Gastrocnemius medialis (tissue), 4 donors: ENCODE results near the gene PITX1. TPM values are rescaled to one million over a fixed set of nuclear protein-coding genes. Genes with fewer than 3 reads are reported as not detected.

Source experiments
- ATAC-seq, 2 donors: fragments of 150-250 bp; one replicate each; pipeline ENCODE4 v1.9.1; 2016
- DNase-seq, 2 donors: peaks; one replicate each; pipeline ENCODE4 v3.0.0-alpha.2; 2019
- H3K27ac ChIP-seq, 4 donors: fragments of 200-600 bp; sonication (generic); 1 replicate in 1 of 4; 2 replicates in 3 of 4; pipeline ENCODE4 v1.5.1; 2016 to 2018; ENCODE audit warnings: mild to moderate bottlenecking in 2 of 4, moderate library complexity in 1 of 4
- H3K27me3 ChIP-seq, 3 donors: fragments of 200-600 bp; sonication (generic) in 2 of 3; 1 replicate in 1 of 3; 2 replicates in 2 of 3; pipeline versions ENCODE4 v1.5.1 to v1.6.0; 2016 to 2019; ENCODE audit warnings: mild to moderate bottlenecking in 1 of 3, moderate library complexity in 1 of 3
- H3K36me3 ChIP-seq, 2 donors: fragments of 200-600 bp; sonication (generic) in 1 of 2; one replicate each; pipeline ENCODE4 v1.5.1; 2017 to 2018
- H3K4me1 ChIP-seq, 2 donors: fragments of 200-600 bp; sonication (generic) in 1 of 2; one replicate each; pipeline ENCODE4 v1.5.1; 2016 to 2017; ENCODE audit warnings: mild to moderate bottlenecking in 2 of 2
- H3K4me3 ChIP-seq, 4 donors: fragments of 200-600 bp; sonication (generic) in 3 of 4; 1 replicate in 1 of 4; 2 replicates in 3 of 4; pipeline ENCODE4 v1.5.1; 2016 to 2019; ENCODE audit warnings: mild to moderate bottlenecking in 2 of 4
- H3K9me3 ChIP-seq, 3 donors: fragments of 200-600 bp; sonication (generic) in 2 of 3; 1 replicate in 1 of 3; 2 replicates in 2 of 3; pipeline ENCODE4 v1.5.1; 2016 to 2019
- CTCF ChIP-seq, 5 experiments: fragments of 450-650 bp in 3 of 5; fragments of 200-600 bp in 2 of 5; sonication (generic) in 2 of 5; IDR thresholded peaks in 4 of 5; conservative IDR thresholded peaks in 1 of 5; 1 replicate in 4 of 5; 2 replicates in 1 of 5; pipeline ENCODE4 v1.5.1; 2016 to 2019; ENCODE audit warnings: antibody characterized with exemption in 5 of 5, mild to moderate bottlenecking in 3 of 5, moderate library complexity in 3 of 5
- POLR2A ChIP-seq, 2 donors: fragments of 450-650 bp; IDR thresholded peaks; one replicate each; pipeline ENCODE4 v1.6.1; 2017; ENCODE audit warnings: antibody characterized with exemption in 2 of 2, mild to moderate bottlenecking in 2 of 2, moderate library complexity in 2 of 2
- in situ Hi-C, 4 donors: fragments of 200-750 bp; cut with MboI; loops; one replicate each; pipeline versions ENCODE4 v1.15.0 to v1.8.0; 2017; ENCODE audit warnings: low sequenced_read_pairs in 4 of 4
- intact Hi-C: fragments of 100-400 bp; cut with DNase I; formaldehyde crosslinking; loops from one replicate; pipeline ENCODE4 v1.15.1; 2023; ENCODE audit warnings: low total_unique reads
- total RNA-seq, 4 donors: library from RNA; depleted of rRNA; stranded (reverse); fragments of >200 nt; gene quantifications; one replicate each; pipeline versions ENCODE4 v1.1.0 to v1.2.3, GENCODE V29; 2016

Gene PITX1
- total RNA-seq, 4 donors from 2014 or later, result 5.3 to 21.2 (median 9.3) TPM

- ATAC-seq (no peak), DNase-seq (no peak)
- Histone ChIP-seq H3K36me3 (no peaks in the 10 kb centered on the region), H3K9me3 (no peaks in the 10 kb centered on the region), H3K4me3 (no peak overlapping the region), H3K4me1 (peaks cover 15 to 22% of the 10 kb centered on the region in 2 donors), H3K27ac (no peak overlapping the region), H3K27me3 (peaks cover 0 to 7% (median 0%) of the 10 kb centered on the region in 3 donors)
- intact Hi-C loops, result loop anchor here (10.0 kb wide), 2 partner anchors 212 to 382 kb away; no protein-coding TSS in a partner anchor
- in situ Hi-C loops, result no loop called here
- no peak for TF ChIP-seq CTCF (IDR thresholded peaks at IDR 0.05 in 4 of 5, conservative IDR thresholded peaks at IDR 0.05 in 1 of 5)
- TF ChIP-seq POLR2A (IDR thresholded peaks at IDR 0.05), result no peak
Observed at GRCh38 chr5:135052511-135053145, 18.6 kb upstream of the PITX1 start.

- H3K4me1 ChIP-seq, result peaks cover 15 to 28% of the 10 kb centered on the region in 2 donors
- intact Hi-C loops (loop anchor here (10.0 kb wide), 2 partner anchors 213 to 383 kb away; no protein-coding TSS in a partner anchor), in situ Hi-C loops (no loop called here)
- no peaks in the 10 kb centered on the region for H3K9me3 ChIP-seq
- H3K27me3 ChIP-seq, result peaks cover 0 to 8% (median 0%) of the 10 kb centered on the region in 3 donors
- no peak for ATAC-seq
- no peak for TF ChIP-seq CTCF (IDR thresholded peaks at IDR 0.05 in 4 of 5, conservative IDR thresholded peaks at IDR 0.05 in 1 of 5)
- no peak for TF ChIP-seq POLR2A (IDR thresholded peaks at IDR 0.05)
- no peak overlapping the region for H3K4me3 ChIP-seq
- H3K27ac ChIP-seq, result no peak overlapping the region
- no peak for DNase-seq
- no peaks in the 10 kb centered on the region for H3K36me3 ChIP-seq
Observed at GRCh38 chr5:135051872-135052271, 17.8 kb upstream of the PITX1 start.

- ATAC-seq, result no peak
- intact Hi-C loops (loop anchor here (10.0 kb wide), 2 partner anchors 213 to 383 kb away; no protein-coding TSS in a partner anchor), in situ Hi-C loops (no loop called here)
- H3K27ac ChIP-seq, result no peak overlapping the region
- no peaks in the 10 kb centered on the region for H3K9me3 ChIP-seq
- no peak overlapping the region for H3K4me3 ChIP-seq
- DNase-seq, result no peak
- TF ChIP-seq CTCF (IDR thresholded peaks at IDR 0.05 in 4 of 5, conservative IDR thresholded peaks at IDR 0.05 in 1 of 5) (no peak), POLR2A (IDR thresholded peaks at IDR 0.05) (no peak)
- H3K4me1 ChIP-seq, result peaks cover 14 to 26% of the 10 kb centered on the region in 2 donors
- H3K36me3 ChIP-seq, result no peaks in the 10 kb centered on the region
- H3K27me3 ChIP-seq, result peaks cover 0 to 8% (median 0%) of the 10 kb centered on the region in 3 donors
Observed at GRCh38 chr5:135051399-135051798, 17.4 kb upstream of the PITX1 start.

GRCh38 chr5:135050244-135050767, 16.3 kb upstream of the PITX1 start:
- Histone ChIP-seq H3K27ac (no peak overlapping the region), H3K27me3 (peaks cover 0 to 8% (median 0%) of the 10 kb centered on the region in 3 donors), H3K9me3 (no peaks in the 10 kb centered on the region), H3K4me1 (peaks cover 7 to 15% of the 10 kb centered on the region in 2 donors), H3K36me3 (no peaks in the 10 kb centered on the region), H3K4me3 (peak overlapping the region; percentile 13 to 27 (median 24))
- no peak for TF ChIP-seq CTCF (IDR thresholded peaks at IDR 0.05 in 4 of 5, conservative IDR thresholded peaks at IDR 0.05 in 1 of 5)
- no peak for TF ChIP-seq POLR2A (IDR thresholded peaks at IDR 0.05)
- no peak for ATAC-seq
- intact Hi-C loops (loop anchor here (10.0 kb wide), 2 partner anchors 214 to 384 kb away; no protein-coding TSS in a partner anchor), in situ Hi-C loops (no loop called here)
- no peak for DNase-seq
